ENCODE measurements around the gene EME1.
"Not testable (repeated sequence)": the region's sequence is repeated elsewhere in the genome, so short reads cannot be mapped to it uniquely, and the experiment has no call there.

The EME1 gene

DNA sequence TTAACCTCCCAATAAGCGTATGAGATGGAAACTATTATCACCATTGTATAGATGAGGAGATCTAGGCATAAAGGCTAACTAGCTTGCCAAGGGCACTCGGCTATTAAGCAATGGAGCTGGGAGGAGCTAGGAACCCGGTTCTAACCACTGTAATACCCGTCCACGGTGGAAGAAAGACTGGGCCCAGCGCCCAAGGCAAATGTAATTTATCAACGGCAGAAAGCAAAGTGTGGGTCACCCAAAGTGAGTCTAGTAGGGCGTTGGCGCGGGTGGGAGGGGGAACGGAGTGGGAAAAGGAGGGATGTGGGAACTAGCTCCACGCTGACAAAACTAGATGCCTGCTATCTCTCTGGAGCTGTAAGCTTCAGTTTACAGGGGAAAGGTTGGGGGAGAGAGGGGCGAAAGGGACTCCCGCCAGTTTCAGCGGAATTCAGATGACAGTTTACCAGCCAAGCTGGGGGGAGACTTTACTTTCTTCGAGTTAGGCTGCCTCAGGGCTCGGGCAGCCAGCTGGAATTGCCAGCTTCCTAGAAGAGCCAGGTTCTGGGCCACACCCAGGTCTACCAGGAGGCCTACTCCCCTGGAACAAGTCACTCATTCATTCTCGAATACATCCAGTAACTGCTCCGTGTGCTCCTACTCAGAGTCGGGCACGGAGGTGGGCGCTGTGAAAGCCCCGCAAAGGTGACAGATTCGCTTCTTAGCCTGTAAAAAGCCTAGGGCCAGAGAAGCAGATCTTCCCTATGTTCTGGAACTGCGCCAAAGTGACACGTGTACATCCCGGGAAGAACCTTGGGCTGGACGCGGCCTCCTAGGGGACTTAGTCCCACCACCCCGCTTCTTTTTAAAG lies 23.5 kb downstream of the EME1 start:
- DNase-seq, result no peak

DNA sequence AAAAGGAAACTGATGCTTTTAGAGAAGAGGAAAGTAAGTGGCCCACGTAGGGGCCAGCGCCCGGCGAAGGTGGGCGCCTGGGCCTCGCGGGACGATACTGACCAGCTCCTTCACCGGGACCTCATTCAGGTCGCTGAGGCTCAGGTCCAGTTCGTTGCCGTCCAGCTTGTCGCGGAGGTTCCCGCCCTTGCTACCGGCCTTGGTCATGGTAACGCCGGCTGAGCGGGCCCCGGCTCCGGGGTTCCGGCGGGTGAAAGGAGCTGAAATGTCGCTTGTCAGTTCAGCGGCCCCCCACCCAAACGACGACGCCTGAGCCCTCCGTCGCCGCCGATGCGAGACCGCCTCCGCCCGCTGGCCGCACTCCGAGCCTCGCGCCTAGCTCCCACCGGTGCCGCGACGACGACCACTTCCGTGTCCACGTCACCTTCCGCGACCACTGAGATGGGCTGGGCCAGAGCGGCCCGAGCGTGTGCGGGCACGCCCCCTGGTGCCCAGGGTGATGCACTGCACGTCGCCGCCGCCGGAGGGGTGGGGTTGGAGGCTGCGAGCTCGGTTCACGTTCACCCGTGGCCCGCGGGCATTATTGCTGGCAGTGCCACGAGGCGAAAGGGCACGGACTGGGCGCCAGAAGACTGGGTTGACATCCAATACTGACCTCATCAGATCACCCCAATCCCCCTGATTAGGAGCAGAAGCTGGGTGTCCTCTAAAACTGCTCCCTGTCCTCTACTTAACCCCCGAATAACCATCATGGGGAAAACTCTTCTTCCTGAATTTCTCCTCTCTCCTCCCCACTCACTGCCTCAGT lies 24.3 kb downstream of the EME1 start, which contains the start of gene LRRC59:
Gene LRRC59, minus strand, starts transcription at position 413 of the 808 bp plus-strand sequence. Its CDS starts 206 bp downstream, at position 207.
- peak; percentile 90 for DNase-seq

DNA sequence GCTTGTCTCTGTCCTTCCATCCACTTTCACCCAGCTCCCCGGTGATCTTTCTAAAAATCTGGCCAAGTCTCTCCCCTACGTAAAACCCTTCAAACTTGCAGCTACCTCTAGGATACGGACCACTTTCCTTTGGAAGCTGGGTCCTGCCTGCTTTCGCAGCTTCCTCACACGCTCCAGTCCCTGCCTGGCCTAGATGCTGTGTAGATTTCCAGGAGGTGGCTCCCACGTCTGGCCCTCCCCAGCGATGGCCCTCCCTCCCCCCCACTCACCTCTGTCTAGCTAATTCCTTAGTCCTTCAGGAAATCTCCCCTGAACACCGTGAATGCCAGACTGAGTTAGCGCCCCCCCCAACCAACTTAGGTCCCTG lies 24.9 kb downstream of the EME1 start:
- no peak for DNase-seq

DNA sequence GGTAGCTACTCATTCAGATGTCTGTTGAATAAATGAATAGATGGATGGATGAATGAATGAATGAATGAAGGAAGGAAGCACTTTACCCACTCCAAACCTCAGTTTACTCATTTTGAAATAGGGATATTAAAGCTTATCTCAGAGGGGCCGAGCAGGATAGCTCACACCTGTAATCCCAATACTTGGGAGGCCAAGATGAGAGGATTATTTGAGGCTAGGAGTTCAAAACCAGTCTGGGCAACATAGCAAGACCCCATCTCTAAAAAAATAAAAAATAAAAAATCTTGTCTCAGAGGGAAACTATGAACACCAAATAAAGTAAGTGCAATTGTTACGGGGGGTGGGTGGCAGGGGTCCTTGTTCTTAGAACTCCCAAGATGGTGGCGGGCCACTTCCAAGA lies 25.6 kb downstream of the EME1 start:
- not testable (repeated sequence) for DNase-seq

DNA sequence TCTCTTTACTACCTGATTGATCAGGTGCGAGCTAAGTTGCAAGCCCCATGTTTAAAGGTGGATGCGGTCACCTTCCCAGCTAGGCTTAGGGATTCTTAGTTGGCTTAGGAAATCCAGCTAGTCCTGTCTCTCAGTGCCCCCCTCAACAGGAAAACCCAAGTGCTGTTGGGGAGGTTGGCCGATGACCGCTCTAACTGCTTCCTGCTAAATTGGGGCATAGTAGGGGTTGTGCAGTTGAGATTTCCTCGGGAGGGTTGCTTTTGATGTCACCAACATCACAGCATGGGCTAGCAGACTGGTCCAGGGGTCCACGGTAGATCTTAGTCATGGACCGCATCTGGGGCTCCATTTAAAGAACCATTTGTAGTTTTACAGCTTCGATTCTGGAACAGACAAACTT lies 26.6 kb downstream of the EME1 start:
- DNase-seq, result not testable (repeated sequence)

DNA sequence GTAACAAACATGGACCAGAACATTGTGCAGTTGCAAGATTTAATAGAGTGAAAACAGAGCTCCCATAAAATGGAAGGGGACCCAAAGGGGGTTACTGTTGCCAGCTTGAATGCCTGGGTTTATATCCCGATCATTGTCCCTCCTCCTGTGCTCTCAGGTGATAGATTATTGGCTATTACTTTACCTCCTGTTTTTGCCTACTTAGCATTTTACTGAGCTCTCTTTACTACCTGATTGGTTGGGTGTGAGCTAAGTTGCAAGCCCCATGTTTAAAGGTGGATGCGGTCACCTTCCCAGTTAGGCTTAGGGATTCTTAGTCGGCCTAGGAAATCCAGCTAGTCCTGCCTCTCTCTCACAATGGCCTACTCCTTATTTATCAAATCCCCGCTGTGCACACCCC lies 32.3 kb downstream of the EME1 start:
- DNase-seq, result not testable (repeated sequence)

DNA sequence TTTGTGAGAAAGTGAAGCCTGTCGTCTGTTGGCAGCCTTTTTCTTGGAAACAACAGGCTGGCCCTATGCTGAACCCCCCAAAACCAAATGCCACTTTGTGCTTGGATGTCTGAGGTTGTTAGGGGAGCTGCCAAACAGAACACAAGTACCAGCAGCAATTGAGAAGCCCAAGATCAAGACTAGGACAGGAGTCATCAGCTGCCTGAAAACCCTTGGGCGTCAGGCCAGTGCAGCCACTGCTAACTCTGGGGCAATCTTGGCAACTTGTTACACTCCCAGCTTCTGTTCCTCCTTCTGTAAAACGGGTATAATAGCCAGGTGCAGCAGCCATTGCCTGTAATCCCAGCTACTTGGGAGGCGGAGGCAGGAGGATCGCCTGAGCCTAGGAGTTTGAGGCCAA lies 33.5 kb downstream of the EME1 start:
- DNase-seq, result no peak

DNA sequence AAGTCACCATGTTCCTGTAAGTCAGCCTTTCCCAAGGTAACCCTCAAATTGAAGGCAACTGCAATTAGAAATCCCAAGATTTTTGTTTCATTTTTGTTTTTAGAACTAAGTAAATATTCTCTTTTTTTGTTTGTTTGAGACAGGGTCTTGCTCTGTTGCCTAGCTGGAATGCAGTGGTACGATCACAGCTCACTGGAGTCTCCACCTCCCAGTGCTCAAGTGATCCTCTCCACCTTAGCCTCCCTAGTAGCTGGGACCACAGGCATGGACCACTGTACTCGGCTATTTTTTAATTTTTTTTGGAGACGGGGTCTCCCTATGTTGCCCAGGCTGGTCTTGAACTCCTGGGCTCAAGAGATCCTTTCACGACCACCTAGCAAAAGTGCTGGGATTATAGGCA lies 34.9 kb downstream of the EME1 start:
- no peak for DNase-seq

DNA sequence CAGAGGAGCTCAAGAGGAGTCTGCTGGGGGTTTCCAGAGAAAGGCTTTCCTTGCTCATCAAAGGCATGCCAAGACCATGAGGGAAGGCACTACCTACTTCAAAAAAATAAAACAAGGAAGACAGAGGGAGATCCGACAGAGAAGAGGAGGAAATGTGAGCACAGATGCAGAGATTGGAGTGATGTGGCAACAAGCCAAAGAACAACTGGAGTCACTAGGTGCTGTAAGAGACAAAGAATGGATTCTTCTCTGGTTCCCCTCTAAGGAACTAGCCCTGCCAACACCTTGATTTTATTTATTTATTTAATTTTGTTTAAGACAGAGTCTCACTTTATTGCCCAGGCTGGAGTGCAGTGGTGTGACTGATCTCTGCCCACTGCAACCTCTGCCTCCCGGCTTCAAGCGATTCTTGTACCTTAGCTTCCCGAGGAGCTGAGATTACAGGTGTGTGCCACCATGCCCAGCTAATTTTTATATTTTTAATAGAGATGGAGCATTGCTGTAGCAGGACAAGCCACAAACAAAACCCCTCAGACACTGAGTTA lies 39.2 kb downstream of the EME1 start:
- DNase-seq, result no peak

DNA sequence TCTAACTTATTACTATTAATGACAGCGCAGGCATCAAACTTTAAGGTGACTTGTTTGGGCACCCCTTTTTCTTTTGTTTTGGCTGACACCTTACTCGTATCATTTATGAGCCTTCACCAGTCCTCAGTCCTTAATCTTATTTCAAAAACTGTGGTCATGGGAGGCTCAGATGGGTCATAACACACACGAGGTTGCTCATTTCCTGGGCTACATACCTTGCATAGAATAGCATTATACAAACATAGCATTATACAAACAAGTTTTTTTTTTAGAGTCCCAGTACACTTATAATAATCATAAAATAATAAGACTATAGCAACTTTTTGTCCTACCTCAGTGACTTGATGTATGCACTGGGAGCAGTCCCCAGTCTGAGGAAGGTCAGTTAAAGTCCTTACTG lies 41.8 kb downstream of the EME1 start:
- no peak for DNase-seq

DNA sequence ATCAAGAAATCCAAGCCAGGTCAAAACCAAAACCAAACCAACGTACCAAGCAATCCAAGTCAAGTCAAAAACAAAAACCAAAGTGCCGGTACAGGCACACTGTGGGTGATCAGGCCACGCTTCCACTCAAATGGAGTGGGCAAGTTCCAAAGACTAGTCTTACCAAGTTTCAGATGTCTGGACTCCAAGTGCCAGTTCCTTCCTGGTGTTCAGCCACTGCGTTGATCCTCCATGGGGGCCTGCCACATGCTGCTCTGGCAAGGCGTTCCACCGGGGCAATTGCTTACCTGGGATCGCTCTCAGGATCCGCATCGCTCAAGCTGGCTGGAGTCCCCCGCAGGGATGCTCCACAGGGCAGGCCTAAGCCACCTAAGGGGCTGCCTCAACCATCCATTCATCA lies 46.5 kb downstream of the EME1 start:
- not testable (repeated sequence) for DNase-seq

DNA sequence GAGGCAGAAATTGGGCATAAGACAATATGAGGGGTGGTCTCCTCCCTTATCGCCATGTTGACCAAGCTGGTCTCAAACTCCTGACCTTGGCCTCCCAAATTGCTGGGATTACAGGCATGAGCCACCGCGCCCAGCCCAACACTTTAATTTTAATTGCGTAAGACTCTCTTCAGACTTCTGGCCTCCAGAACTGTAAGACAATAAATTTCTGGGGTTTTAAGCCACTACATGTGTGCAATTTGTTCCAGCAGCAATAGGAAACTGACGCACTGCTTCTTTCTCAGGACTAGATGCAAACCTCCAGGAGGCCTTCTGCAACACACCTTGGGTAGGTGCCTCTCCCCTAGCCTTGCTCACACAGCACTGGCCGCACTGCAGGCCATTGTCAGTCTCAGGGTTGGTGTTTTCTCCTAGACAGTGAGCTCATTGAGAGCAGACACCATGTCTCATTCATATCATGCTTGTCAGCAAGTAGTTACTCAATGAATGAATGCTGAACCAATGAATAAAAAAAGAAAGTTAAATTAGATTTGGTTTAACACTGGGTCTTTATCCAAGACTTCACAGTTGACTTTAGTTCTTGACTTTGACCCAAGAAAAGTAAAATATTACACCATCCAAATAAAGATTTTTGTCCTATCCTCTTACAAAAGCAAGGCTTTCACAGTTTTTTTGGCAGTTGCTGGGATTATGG lies 47.5 kb downstream of the EME1 start:
- no peak for DNase-seq

DNA sequence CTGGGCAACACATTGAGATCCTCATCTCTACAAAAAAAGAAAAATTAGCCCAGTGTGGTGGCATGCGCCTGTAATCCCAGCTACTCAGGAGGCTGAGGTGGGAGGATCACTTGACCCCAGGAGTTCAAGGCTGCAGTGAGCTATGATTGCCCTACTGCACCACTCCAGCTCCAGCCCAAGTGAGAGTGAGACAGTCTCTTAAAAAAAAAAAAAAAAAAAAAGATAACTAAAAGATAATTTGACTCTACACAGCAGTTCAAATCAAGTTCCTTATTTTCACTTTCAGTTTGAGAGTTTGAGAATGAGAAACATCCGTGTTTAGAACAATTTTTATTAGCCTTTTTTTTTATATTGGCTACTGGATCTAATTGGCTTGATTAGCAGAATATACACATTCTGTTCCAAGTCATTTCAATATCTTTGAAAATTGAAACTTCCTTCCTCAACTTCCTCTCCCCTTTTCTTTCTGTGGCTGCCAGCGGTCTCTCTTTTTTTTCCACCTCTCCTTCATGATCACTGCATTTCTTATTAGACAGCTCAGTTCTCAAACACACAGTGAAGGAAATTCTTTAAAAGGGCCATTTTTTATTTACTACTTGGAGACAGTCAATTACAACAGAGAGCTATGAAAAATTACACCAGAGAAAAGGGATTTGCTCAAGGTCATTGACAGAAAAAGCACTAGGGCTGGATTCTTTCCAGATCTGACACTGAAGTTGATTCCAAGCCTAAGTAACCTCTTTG lies 48.5 kb downstream of the EME1 start:
- no peak for DNase-seq

DNA sequence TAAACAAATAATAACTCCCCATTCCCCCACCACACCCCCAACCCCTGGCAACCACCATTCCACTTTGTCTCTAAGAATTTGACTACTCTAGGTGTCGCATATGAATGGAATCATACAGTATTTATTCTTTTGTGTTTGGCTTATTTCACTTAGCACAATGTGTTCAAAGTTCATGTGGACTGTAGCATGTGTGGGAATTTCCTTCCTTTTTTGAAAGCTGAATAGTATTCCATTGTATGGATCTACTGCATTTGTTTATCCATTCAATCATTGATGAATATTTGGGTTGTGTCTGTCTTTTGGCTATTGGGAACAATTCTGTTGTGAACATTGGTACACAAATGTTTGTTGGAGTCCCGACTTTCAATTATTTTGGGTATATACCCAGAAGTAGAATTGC lies 49.7 kb downstream of the EME1 start:
- DNase-seq, result no peak

DNA sequence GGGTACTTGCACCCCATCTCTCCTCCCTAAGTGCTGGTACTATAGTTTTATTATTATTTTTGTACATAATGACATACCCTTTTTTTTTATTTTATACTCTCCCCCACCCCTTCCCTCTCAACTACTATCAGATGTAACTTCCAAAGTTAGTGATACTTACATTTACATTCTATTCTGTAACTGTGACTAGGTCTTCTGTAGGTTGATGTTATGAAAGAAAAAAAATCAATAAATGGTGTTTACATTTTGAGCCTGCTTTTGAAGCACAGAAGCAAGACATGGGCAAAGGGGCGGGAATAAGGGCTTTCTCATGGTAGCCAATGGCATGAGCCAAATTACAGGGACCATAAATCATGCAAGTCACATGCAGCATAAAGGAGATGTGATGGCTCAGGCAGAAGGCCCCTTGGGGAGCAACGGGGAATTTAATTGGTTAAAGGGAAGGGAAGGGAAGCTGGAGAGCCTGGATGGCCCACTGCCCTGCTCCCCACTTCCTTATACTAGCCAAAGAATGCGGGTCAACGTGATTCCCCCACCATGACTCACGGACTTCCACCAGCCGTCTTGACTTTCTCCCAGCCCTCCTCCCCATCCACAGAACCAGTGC lies 50.6 kb downstream of the EME1 start:
- DNase-seq, result no peak

DNA sequence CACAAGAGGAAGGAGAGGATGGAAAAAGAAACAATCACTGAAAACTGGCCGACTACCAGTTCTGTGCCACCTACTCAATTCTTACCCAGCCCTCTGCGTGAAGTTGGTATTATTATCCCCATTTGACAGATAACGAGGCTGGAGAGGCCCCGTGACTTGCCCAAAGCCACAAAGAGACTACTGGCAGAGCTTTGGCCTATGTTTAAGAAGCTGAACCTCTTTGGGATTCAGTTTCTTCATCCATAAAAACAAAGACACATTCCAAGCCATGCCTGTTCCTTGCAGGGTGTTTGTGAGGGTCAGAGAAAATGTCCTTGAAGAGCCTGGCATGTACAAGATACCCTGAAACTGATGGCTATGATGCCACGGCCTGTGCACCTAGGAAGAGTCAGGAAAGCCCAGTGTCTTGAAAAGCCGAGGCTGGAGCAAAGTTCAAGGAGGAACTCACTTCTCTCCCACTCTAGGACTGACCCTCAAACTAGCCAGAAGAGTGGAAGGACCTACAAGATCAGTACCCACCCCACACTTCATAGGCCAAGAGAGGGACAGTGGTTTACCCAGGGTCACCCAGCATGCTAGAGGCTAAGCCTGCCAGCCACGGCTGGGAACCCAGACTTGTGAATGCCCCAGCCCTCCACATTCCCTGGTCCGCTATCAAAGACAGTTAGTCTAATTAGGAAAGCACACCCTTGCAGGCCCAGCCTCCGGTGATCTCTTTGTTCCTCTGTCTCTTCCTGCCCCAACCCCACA lies 51.4 kb downstream of the EME1 start:
- no peak for DNase-seq

DNA sequence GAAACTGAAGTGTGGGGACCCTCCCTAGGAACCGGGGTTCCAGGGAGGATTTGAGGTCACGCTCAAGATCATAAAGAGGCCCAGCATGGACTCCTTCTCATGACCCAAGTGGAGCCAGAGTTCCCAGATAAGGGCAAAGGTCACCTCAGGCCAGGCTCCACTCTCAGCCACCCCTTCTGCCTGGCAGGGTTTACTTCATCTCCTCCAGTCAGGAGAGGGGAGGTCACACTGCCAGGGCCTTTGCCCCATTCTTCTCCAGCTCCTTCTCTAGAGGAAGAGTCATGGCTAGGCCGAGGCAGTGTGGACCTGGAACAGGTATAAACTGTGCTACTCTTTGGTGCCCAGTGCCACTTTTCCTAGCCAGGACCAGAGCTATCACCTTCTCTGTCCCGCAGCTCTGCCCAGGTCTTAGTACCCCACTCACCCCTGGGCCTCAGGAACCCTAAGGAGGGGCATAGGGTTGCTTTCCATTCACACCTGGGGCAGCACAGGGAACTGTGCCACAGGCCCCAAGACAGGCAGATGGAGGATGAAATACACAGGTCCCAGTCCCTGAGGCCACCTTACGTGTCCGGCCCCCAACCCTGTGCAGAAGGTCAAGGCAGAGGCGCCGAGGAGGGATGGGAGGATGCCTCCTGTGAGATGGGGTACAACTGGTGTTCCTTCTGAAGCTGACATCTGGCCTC lies 52.1 kb downstream of the EME1 start:
- no peak for DNase-seq

DNA sequence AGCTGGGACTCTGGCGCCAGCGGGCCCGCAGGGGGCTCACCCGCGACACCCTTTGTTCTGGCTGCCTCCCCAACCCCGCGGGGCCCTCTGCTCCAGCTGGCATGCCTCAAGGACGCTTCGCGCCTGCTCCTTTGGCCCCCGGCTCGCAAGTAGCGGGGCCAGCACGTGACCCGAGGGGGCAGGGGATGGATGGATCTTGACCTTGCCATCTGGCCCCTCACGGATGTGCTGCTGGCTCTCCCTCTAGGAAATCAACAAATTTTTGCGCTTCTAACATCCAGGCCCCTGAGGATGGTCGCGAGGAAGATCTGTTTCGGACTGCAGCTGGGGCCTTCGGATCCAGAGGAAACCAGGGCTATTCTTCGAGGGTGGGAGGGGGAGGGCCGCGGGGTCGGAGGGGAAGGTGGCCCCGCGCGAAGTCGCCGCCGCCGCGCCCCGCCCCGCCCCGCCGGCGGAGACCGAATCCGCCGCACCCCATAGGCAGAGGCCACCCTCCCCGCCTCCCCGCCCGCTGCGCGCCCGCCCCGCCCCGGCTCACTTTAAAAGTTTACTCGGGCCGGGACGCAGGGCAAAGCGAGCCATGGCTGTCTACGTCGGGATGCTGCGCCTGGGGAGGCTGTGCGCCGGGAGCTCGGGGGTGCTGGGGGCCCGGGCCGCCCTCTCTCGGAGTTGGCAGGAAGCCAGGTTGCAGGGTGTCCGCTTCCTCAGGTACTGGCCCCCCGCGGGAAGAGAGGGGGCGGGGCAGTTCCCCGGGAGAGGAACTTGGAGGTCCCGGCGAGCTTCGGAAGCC lies 52.8 kb downstream of the EME1 start, which contains the start of gene ACSF2:
Gene ACSF2, plus strand, starts transcription at position 537 of the 790 bp plus-strand sequence. Its CDS starts 44 bp downstream, at position 581.
- peak; percentile 68 for DNase-seq

DNA sequence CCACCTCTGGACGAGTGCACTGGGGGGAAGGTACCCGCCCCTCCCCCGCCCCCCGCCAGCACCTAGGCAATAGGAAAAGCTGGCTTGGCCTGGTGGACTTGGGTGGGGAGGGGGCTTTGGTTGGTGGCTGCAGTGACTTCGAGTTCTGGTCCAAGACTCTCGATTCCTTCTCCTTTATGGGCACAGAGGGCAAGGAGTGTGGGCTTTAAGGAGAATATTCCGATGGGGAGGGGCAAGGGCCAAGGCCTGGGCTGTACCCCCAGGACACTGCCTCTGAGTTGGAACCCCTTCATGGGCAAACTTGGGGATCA lies 53.4 kb downstream of the EME1 start:
- no peak for DNase-seq

All from stimulated activated CD4-positive, alpha-beta T cell treated with anti-CD3 and anti-CD28 coated beads, Interleukin-1b, Interleukin-23, amount 100 ng/mL, for 48 hours (primary cell).